ENCODE data around the gene SLC25A40. TPM values are rescaled to one million over a fixed set of nuclear protein-coding genes. Genes with fewer than 3 reads are reported as not detected.

SLC25A40 gene
- total RNA-seq, 1 donor from 2014 or later: 8.0 TPM

- no peak for TF ChIP-seq CTCF (conservative IDR thresholded peaks at IDR 0.05; ENCODE audit: low read depth, low read length)
- DNase-seq (ENCODE audit: low read depth): no peak
- no peak overlapping the region for H3K4me3 ChIP-seq (ENCODE audit: low read depth, low read length)
These were observed 70.0 kb downstream of the SLC25A40 start for GRCh38 chr7:87806150-87806549.

GRCh38 chr7:87797798-87798403, 78.3 kb downstream of the SLC25A40 start:
- no peak overlapping the region for H3K4me3 ChIP-seq (ENCODE audit: low read depth, low read length)
- TF ChIP-seq CTCF (conservative IDR thresholded peaks at IDR 0.05; ENCODE audit: low read depth, low read length): peak; percentile 67
- DNase-seq (ENCODE audit: low read depth): peak; percentile 60

GRCh38 chr7:87797395-87797794, 78.8 kb downstream of the SLC25A40 start:
- TF ChIP-seq CTCF (conservative IDR thresholded peaks at IDR 0.05; ENCODE audit: low read depth, low read length): no peak

GRCh38 chr7:87785368-87785995, 90.7 kb downstream of the SLC25A40 start:
- no peak for DNase-seq (ENCODE audit: low read depth)
- TF ChIP-seq CTCF (conservative IDR thresholded peaks at IDR 0.05; ENCODE audit: low read depth, low read length): no peak

More at GRCh38 chr7:87797395-87797794, 78.8 kb downstream of the SLC25A40 start:
- peak; percentile 19 for DNase-seq (ENCODE audit: low read depth)
- no peak overlapping the region for H3K4me3 ChIP-seq (ENCODE audit: low read depth, low read length)

GRCh38 chr7:87784424-87784823, 91.7 kb downstream of the SLC25A40 start:
- no peak overlapping the region for H3K4me3 ChIP-seq (ENCODE audit: low read depth, low read length)
- peak; percentile 28 for TF ChIP-seq CTCF (conservative IDR thresholded peaks at IDR 0.05; ENCODE audit: low read depth, low read length)
- DNase-seq (ENCODE audit: low read depth): no peak

More at GRCh38 chr7:87785368-87785995, 90.7 kb downstream of the SLC25A40 start:
- no peak overlapping the region for H3K4me3 ChIP-seq (ENCODE audit: low read depth, low read length)

Other genes with a start within 250 kb of the SLC25A40 start
- gene RUNDC3B, start 248.0 kb downstream of the SLC25A40 start, total RNA-seq: 0.22 TPM in 1 of 2 replicates, not detected in the other
- gene DBF4, start 133 bp upstream of the SLC25A40 start, total RNA-seq: 52.1 and 60.5 TPM in 2 replicates
- 0.63 and 1.2 TPM in 2 replicates for gene ADAM22, start 57.9 kb upstream of the SLC25A40 start, total RNA-seq